ENCODE results near the gene RETREG3. TPM values are rescaled to one million over a fixed set of nuclear protein-coding genes. Genes with fewer than 3 reads are reported as not detected.
A peak's percentile ranks its signal among the peaks of the same experiment; 100 is the strongest.

Gene RETREG3
- total and polyA plus RNA-seq, 9 of the 15 experiments (the other 6 are each of a cell fraction or from before 2014, with no cell fraction given) = 4.1 to 39.0 (median 16.9) TPM

GRCh38 chr17:42553161-42553818 is 55.9 kb downstream of the RETREG3 start (continued):
- TF ChIP-seq CLOCK (CRISPR knock-in tag; IDR thresholded peaks at IDR 0.05; ENCODE audit: borderline replicate concordance) (no peak), ZBTB40 (IDR thresholded peaks at IDR 0.05) (no peak), ZBTB40 (CRISPR knock-in tag; IDR thresholded peaks at IDR 0.05) (no peak), HCFC1 (IDR thresholded peaks at IDR 0.05; ENCODE audit: low read depth, low read length) (peak; percentile 54), STAT6 (CRISPR knock-in tag; IDR thresholded peaks at IDR 0.05) (no peak), SMAD2 (IDR thresholded peaks at IDR 0.05; ENCODE audit: low read depth, low read length) (no peak), ZNF217 (CRISPR knock-in tag; IDR thresholded peaks at IDR 0.05) (no peak), ZBTB33 (CRISPR knock-in tag; IDR thresholded peaks at IDR 0.05) (no peak)
